GM21381 (cell line): ENCODE data around the gene FANCI.

Experiments
- ATAC-seq: cut with Tn5 transposase; IDR thresholded peaks from one replicate; pipeline ENCODE4 v1.9.1; 2021; ENCODE audit warnings: mild to moderate bottlenecking, moderate library complexity; ENCODE audit not compliant: unreplicated experiment

FANCI gene

DNA sequence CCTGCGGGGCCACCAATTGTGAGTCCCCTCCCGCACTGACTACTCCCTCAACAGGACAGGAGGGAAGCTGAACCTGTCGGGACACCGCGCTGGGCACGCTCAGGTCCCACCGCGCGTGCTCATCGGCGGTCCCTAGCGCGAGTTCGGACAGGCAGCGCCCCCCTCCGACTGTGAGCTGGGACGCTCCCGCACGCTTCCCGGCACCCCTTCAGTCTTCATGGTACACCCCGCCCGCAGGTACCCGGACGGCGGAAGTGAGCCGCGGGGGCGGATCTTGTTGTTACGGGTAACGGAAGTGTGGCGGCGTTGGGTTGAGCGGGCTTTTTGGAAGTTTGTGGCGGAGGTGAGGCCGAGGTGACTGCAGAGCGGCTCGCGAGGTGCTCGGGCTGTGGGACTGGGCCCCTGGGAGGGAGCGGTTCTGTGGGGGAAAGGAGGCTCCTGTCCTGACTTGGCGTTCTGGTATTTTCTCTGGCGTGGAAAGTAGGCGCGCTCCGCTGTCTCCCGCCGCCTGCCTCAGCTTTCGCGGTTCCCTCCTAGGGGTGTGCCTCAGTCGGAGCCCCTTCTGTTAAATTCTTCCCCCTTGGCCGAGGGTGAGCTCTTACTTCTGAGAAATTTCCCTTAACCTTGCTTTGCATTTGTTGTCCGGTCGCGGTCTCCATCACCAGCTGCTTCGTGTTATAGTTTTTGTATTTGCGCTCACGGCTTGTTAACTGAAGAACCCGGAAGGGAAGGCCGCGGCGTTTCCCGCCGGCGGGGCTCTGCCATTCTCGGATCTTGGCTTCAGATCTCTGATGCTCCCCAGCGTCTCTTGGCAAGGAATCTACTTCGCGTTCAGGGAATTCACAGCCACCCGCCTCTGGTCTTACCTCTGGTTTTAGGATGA lies at the start of gene FANCI:
TSS of gene FANCI (plus strand) at position 289 of the 883 bp plus-strand sequence. CDS start 3,669 bp downstream, outside the sequence.
- peak; percentile 94 for ATAC-seq

DNA sequence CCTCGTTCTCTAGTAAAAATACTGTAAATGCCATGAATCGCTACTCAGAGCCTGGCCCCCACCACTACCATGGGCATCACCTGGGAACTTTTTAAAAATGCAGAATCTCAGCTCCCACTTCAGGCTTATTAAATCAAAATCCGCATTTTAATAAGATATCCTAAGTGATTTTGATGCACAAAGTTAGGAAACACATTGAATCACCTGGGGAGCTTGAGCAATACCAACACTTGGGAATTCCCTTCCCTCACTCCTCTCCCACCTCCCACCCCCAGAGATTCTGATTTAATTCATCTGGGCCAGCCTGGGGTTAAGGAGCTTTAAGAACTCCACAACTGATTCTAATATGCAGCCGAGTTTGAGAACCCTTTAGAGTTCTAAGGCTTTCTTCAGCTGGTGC lies 49.2 kb upstream of the FANCI start:
- ATAC-seq = no peak

DNA sequence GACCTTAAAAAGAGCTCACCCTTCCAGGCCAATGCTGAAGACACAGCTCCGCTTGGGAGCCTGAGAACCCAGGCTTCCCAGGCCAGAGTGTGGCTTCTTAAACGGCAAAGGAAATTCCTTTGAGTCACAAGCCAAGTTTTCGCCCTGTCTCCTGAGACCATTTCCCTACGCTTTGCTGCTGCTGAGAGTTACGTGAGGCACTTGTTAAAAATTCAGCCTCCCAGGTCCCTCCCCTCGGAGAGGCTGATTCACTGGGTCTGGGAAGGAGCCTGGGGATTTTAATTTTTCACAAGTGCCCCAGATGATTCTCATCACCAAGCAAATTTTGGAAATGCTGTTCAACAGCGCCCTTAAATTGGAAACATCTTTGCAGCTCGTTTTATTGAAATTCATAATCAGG lies 47.9 kb upstream of the FANCI start:
- ATAC-seq = no peak

DNA sequence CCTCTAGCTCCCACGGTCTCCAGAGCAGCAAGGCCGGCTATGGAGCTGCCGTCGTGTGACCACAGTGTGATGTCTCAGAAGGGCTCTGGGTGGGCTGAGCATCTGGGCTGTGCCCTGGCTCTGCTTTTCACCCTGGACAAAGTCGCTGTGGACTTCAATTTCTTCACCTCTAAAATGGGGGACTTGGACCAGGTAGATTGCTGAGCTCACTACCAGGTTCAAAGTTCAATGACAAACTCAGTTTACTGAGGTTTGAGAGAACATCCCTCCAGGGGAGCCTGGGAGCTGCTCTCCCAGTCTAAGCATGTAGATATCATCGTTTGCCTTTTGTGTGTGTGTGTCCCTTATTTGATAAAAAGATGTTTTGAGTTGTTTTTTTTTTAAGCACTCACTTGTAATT lies 47.5 kb upstream of the FANCI start:
- ATAC-seq = no peak

- no peak for ATAC-seq
Measured at GRCh38 chr15:89196994-89197393, 46.8 kb upstream of the FANCI start.

GRCh38 chr15:89197503-89197971 lies 46.2 kb upstream of the FANCI start:
- ATAC-seq = no peak

DNA sequence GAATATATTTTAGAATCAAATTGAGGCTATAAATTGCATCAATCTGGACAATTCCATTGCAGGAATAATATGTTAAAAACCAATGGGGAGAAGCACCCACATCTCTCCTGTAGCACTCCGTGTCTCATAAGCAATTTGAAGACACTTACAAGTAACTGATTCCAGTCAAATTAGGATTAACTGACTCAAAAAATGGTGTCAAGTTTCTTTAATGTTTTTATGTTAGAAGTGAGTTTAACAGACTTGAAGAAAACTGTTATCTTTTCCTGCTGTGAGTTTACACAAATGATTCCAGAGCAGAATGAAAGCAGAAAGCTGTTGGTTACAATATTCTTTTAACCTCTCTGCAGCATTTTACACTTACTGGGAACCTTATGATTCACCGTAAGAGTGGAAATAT lies 45.6 kb upstream of the FANCI start:
- no peak for ATAC-seq

DNA sequence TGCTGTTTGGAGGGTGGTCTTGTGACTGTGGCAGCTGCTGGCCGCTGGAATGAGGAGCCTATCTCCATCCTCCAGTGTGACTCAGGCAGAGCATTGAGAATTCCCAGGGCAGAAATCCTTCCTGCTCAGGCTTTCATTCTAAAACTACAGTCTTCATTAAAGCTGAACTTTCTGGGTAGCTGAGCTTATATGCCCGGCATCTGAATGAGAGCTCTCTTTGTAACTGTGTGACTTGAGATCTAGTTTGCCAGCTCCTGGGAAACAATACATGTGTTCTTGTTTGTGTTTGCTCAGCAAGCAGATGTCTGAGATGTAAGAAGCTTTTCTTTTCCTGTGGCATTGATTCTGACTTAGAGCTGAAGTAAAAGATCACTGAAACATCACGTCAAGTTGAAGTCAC lies 44.8 kb upstream of the FANCI start:
- ATAC-seq = no peak

- ATAC-seq = no peak
Measured at GRCh38 chr15:89199746-89200145, 44.0 kb upstream of the FANCI start.

- ATAC-seq = no peak
Measured at GRCh38 chr15:89200182-89200581, 43.6 kb upstream of the FANCI start.

- no peak for ATAC-seq
Measured at GRCh38 chr15:89201465-89202005, 42.2 kb upstream of the FANCI start.

- ATAC-seq = no peak
Measured at GRCh38 chr15:89203705-89204273, 40.0 kb upstream of the FANCI start.

DNA sequence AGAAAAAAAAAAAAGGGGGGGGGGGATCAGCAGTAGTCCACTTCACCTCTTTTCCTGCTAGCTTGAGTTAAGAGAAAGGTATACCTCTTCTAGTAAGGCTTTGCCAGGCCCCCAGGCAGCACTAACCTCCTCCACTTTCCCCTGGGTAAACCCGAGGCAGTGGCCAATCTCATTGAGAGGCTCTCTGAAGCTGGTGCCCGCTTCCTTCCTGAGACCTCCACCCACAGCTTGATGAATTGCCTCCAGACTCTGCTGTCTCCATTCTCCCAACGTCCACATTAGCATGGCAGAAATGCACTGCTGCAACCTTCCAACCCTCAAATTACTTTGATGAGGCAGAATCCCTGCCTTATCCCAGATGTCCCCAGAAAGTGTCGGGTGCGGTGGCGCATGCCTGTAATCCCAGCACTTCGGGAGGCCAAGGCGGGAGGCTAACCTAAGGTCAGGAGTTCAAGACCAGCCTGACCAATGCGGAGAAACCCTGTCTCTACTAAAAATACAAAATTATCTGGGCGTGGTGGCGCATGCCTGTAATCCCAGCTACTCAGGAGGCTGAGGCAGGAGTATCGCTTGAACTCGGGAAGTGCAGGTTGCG lies 37.7 kb upstream of the FANCI start:
- no peak for ATAC-seq

- ATAC-seq = peak; percentile 80
Measured at GRCh38 chr15:89206908-89207331, 36.9 kb upstream of the FANCI start.

- ATAC-seq = no peak
Measured at GRCh38 chr15:89208256-89208655, 35.5 kb upstream of the FANCI start.

- ATAC-seq = no peak
Measured at GRCh38 chr15:89209057-89209456, 34.7 kb upstream of the FANCI start.

DNA sequence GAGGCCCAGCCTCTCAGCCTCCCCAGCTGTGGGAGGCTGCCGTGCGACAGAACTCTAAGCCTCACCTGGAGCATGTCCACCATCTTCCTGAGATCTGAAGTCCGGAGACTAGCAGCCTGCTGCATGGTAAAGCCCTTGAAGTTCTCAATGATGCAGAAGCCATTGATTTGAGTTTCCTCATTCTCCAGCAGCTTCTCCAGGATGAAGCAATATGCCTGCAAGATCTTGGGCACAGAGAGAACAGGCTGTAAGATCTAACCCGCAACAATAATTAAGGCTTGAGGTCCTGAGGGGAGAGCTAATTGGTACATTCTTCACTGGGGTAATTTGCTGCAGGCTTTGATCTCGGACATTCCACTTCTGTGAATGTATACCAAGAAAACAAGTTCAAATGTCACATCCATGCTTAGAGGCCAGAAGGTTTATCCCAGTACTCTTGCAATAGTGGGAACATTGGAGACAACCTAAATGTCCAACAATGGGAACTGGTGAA lies 32.1 kb upstream of the FANCI start:
- ATAC-seq = no peak

GRCh38 chr15:89215627-89216026 lies 28.2 kb upstream of the FANCI start:
- ATAC-seq = no peak

- no peak for ATAC-seq
Measured at GRCh38 chr15:89217031-89217430, 26.7 kb upstream of the FANCI start.

DNA sequence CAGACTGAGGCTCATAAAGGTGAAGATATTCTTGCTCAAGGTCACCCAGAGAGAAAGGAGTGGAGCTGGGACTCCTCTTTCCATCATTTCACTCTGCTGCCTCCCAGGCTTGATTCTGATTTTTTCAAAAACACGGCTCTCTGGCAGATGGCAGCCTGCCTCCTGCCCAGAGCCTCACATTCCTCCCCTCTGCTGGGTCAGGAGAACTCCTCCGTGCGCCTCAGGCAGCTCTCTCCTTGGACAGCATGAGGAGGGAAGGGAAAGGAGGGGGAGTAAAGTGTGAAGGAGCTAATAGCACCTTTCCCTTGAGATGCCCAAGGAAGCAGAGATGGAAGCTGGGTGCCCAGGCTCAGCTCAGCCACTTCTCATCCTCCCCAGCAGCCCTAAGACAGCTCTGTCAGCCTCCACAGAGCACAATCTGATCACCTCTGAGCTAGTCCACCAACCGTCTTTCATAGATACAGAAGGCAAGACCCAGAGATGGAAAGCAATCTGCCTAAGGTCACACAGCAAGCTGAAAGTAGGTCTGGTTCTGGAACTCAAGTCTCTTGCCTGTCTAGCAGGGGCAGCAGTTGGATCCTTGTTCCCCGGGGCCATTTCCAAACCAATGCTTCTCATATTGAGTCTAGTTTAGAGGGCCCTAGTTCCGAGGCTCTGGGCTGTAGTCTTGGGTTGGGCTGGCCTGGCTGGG lies 25.9 kb upstream of the FANCI start:
- no peak for ATAC-seq

- no peak for ATAC-seq
Measured at GRCh38 chr15:89218531-89218930, 25.2 kb upstream of the FANCI start.
